Activated CD4-positive, alpha-beta T cell treated with anti-CD3 and anti-CD28 coated beads for 36 hours (primary cell): ENCODE data around the gene JHY. TPM values are rescaled to one million over a fixed set of nuclear protein-coding genes. Genes with fewer than 3 reads are reported as not detected.
A peak's percentile ranks its signal among the peaks of the same experiment; 100 is the strongest.

Source experiments
- ATAC-seq: fragments of 200-7000 bp; cut with Tn5 transposase; one replicate; pipeline ENCODE4 v1.10.0; 2021; ENCODE audit warnings: mild to moderate bottlenecking, moderate library complexity
- CTCF ChIA-PET: fragments of 350-600 bp; sonication (Branson Sonifier 250); formaldehyde crosslinking; loops from one replicate; lab custom pipeline; 2021; ENCODE audit warnings: antibody characterized with exemption; lab: Charles Lee
- POLR2A ChIA-PET: fragments of 350-600 bp; sonication (Branson Sonifier 250); formaldehyde crosslinking; loops from one replicate; lab custom pipeline; 2021; ENCODE audit warnings: antibody characterized with exemption, inconsistent platforms; lab: Charles Lee
- DNase-seq: peaks from one replicate; pipeline ENCODE4 v3.0.0-alpha.2; 2020
- H3K27ac Mint-ChIP-seq: one replicate; pipeline ENCODE4 v1.8.0; 2021; ENCODE audit warnings: mixed read lengths
- H3K27me3 Mint-ChIP-seq: one replicate; pipeline ENCODE4 v1.8.0; 2021; ENCODE audit warnings: mixed read lengths
- H3K36me3 Mint-ChIP-seq: one replicate; pipeline ENCODE4 v1.8.0; 2021; ENCODE audit warnings: low read depth, mixed read lengths
- H3K4me1 Mint-ChIP-seq: one replicate; pipeline ENCODE4 v1.8.0; 2021; ENCODE audit warnings: mixed read lengths
- H3K4me3 Mint-ChIP-seq: one replicate; pipeline ENCODE4 v1.8.0; 2021; ENCODE audit warnings: mild to moderate bottlenecking, moderate library complexity, mixed read lengths
- H3K9me3 Mint-ChIP-seq: one replicate; pipeline ENCODE4 v1.8.0; 2021; ENCODE audit warnings: low read depth, mixed read lengths
- intact Hi-C, 2 experiments: fragments of 100-400 bp; cut with DNase I in 1 of 2; cut with micrococcal nuclease in 1 of 2; formaldehyde crosslinking; loops; one replicate each; pipeline versions ENCODE4 v1.14.2 to v1.15.1; 2022 to 2024; cut with DNase I, micrococcal nuclease
- total RNA-seq, 2 experiments: library from RNA; stranded (reverse); gene quantifications; one replicate each; pipeline ENCODE4 v1.2.3, GENCODE V29; 2021

The JHY gene
- total RNA-seq, 2 experiments from 2014 or later = 2.4 to 3.2 TPM

GRCh38 chr11:122897606-122898210 is 15.1 kb downstream of the JHY start:
- no peaks in the 10 kb centered on the region for H3K27me3 Mint-ChIP-seq
- H3K36me3 Mint-ChIP-seq = no peaks in the 10 kb centered on the region
- no peak for DNase-seq
- ATAC-seq = no peak
- POLR2A ChIA-PET = interaction anchor here (0.7 kb wide), 1 partner anchor 362 kb away, joined by 3 read pairs; no protein-coding TSS in a partner anchor
- H3K9me3 Mint-ChIP-seq = no peaks in the 10 kb centered on the region
- peaks cover 4% of the 10 kb centered on the region for H3K4me1 Mint-ChIP-seq
- intact Hi-C loops = no loop called here
- H3K4me3 Mint-ChIP-seq = no peak overlapping the region
- H3K27ac Mint-ChIP-seq = no peak overlapping the region
- CTCF ChIA-PET = interaction anchor here (0.7 kb wide), 1 partner anchor 1111 kb away, joined by 4 read pairs; no protein-coding TSS in a partner anchor

GRCh38 chr11:122898799-122899198 is 16.2 kb downstream of the JHY start:
- ATAC-seq = no peak
- ChIA-PET POLR2A (no interaction called here), CTCF (interaction anchor here (1.0 to 1.5 kb wide), 2 partner anchors 102 to 156 kb away, joined by 3 to 5 read pairs; no protein-coding TSS in a partner anchor)

DNA sequence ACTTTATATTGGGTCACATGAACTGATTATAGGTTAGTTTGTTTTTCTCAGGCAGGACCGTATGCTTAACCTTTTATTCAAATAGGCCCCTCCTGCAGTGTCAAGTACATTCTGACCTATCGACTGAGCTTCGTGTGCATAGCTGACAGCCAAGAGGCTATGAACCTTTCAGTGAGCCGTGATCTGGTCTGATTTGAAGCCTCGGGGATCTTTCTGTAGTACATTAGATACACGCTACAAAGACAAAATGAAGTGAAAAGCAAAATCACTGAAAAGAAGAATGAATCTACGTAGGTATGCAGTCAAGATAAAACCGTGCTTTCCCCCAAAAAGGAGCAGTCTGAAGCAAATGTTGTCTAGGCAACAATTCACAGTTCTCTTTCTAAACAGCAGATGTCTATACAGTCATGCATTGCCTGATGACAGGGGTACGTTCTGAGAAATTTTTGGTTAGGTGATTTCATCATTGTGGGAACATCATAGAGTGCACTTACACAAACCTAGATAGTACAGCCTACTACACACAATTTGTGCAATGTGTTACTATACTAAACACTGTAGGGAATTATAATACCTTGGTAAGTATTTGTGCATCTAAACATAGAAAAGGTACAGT is 18.1 kb downstream of the JHY start:
- Mint-ChIP-seq H3K27me3 (no peaks in the 10 kb centered on the region), H3K4me1 (peaks cover 4% of the 10 kb centered on the region), H3K27ac (no peak overlapping the region), H3K9me3 (no peaks in the 10 kb centered on the region), H3K36me3 (peaks cover 2% of the 10 kb centered on the region), H3K4me3 (no peak overlapping the region)
- DNase-seq (no peak), ATAC-seq (peak; percentile 86)
- intact Hi-C loops = no loop called here
- ChIA-PET CTCF (interaction anchor here (0.6 kb wide), 2 partner anchors 19 to 130 kb away, joined by 3 read pairs; no protein-coding TSS in a partner anchor), POLR2A (no interaction called here)

More at GRCh38 chr11:122898799-122899198, 16.2 kb downstream of the JHY start:
- Mint-ChIP-seq H3K4me3 (no peak overlapping the region), H3K9me3 (no peaks in the 10 kb centered on the region), H3K27me3 (no peaks in the 10 kb centered on the region), H3K27ac (no peak overlapping the region), H3K4me1 (peaks cover 4% of the 10 kb centered on the region), H3K36me3 (no peaks in the 10 kb centered on the region)
- no peak for DNase-seq
- intact Hi-C loops = no loop called here

DNA sequence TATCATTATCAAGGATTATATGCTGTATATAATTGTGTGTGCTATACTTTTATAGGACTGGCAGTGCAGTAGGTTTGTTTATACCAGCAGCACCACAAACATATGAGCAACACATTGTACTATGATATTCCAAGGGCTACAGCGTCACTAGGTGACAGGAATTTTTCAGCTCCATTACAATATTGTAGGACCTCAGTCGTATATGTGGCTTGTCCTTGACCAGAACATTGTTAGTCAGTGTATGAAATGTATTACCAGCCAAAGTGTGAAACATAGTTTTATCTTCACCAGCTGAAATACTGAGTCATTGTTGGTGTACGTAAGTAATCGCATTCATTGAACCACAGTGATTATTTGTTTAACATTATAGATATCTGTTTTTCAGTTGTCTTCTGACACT is 20.4 kb downstream of the JHY start:
- intact Hi-C loops = no loop called here
- CTCF ChIA-PET = interaction anchor here (0.6 kb wide), 1 partner anchor 123 kb away, joined by 4 read pairs; no protein-coding TSS in a partner anchor
- DNase-seq = no peak
- Mint-ChIP-seq H3K4me1 (peaks cover 2% of the 10 kb centered on the region), H3K9me3 (no peaks in the 10 kb centered on the region), H3K27me3 (no peaks in the 10 kb centered on the region), H3K27ac (no peak overlapping the region), H3K4me3 (no peak overlapping the region), H3K36me3 (peaks cover 2% of the 10 kb centered on the region)
- POLR2A ChIA-PET = no interaction called here
- ATAC-seq = no peak

- Mint-ChIP-seq H3K9me3 (no peaks in the 10 kb centered on the region), H3K27me3 (no peaks in the 10 kb centered on the region), H3K27ac (no peak overlapping the region), H3K36me3 (no peaks in the 10 kb centered on the region), H3K4me1 (no peaks in the 10 kb centered on the region), H3K4me3 (no peak overlapping the region)
- ChIA-PET CTCF (interaction anchor here (0.6 kb wide), 1 partner anchor 110 kb away, joined by 3 read pairs; no protein-coding TSS in a partner anchor), POLR2A (no interaction called here)
- peak; percentile 19 for DNase-seq
- intact Hi-C loops = loop anchor here (1.0 to 2.0 kb wide), 3 partner anchors 110 to 144 kb away; no protein-coding TSS in a partner anchor
- ATAC-seq = no peak
Observed at GRCh38 chr11:122910775-122911174, 28.2 kb downstream of the JHY start.

DNA sequence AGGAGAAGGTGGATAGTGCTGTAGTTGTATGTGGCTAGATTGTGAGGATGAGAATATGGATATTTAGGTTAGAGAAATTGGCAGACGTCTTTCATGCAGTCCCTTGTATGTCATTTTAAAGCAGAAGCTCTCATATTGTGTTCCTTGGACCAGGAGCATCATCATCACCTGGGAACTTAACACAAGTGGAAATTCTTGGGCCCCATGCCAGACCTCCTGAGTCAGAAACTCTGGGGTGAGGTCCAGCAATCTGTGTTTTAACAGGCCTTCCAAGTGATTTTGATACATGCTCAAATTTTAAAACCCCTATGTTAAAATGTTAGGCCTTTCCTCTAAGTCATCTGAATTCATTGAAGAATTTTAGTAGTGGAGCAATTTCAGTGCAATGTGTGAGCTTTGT is 34.8 kb downstream of the JHY start:
- H3K36me3 Mint-ChIP-seq = no peaks in the 10 kb centered on the region
- no peaks in the 10 kb centered on the region for H3K9me3 Mint-ChIP-seq
- intact Hi-C loops = no loop called here
- ATAC-seq (no peak), DNase-seq (no peak)
- no peaks in the 10 kb centered on the region for H3K27me3 Mint-ChIP-seq
- ChIA-PET POLR2A (no interaction called here), CTCF (interaction anchor here (1.5 kb wide), 1 partner anchor 103 kb away, joined by 5 read pairs; no protein-coding TSS in a partner anchor)
- H3K27ac Mint-ChIP-seq = no peak overlapping the region
- H3K4me1 Mint-ChIP-seq = no peaks in the 10 kb centered on the region
- H3K4me3 Mint-ChIP-seq = no peak overlapping the region

GRCh38 chr11:122918734-122919133 is 36.2 kb downstream of the JHY start:
- ChIA-PET POLR2A (no interaction called here), CTCF (interaction anchor here (1.0 kb wide), 1 partner anchor 123 kb away, joined by 3 read pairs; no protein-coding TSS in a partner anchor)
- Mint-ChIP-seq H3K27me3 (no peaks in the 10 kb centered on the region), H3K9me3 (no peaks in the 10 kb centered on the region), H3K4me1 (no peaks in the 10 kb centered on the region), H3K4me3 (no peak overlapping the region), H3K27ac (no peak overlapping the region), H3K36me3 (no peaks in the 10 kb centered on the region)
- no peak for ATAC-seq
- intact Hi-C loops = no loop called here
- DNase-seq = no peak

GRCh38 chr11:122920579-122920978 is 38.0 kb downstream of the JHY start:
- intact Hi-C loops = no loop called here
- H3K27me3 Mint-ChIP-seq = no peaks in the 10 kb centered on the region
- ATAC-seq (no peak), DNase-seq (no peak)
- no peaks in the 10 kb centered on the region for H3K36me3 Mint-ChIP-seq
- no peaks in the 10 kb centered on the region for H3K4me1 Mint-ChIP-seq
- H3K4me3 Mint-ChIP-seq = no peak overlapping the region
- H3K9me3 Mint-ChIP-seq = no peaks in the 10 kb centered on the region
- POLR2A ChIA-PET = no interaction called here
- H3K27ac Mint-ChIP-seq = no peak overlapping the region
- CTCF ChIA-PET = no interaction called here

DNA sequence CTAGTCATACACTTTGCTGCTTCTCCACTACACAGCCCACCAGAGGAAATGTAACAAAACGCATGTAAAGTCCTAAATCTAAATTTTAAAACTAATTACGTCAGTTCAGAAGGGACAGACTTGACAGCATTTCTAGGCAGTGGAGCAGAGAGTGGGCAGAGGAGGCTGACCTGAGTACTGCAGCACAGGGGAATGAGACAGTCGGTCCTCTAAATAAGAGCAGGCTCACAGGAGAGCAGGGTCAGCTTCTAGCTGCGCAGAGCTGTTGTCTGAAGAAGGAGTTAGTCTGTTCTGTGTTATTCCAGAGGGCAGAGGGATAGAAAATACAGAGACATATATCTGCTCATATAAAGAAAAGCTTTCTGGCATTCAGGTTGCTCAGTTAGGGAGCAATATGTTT is 40.3 kb downstream of the JHY start:
- ChIA-PET POLR2A (no interaction called here), CTCF (interaction anchor here (0.9 to 2.5 kb wide), 3 partner anchors 11 to 35 kb away, joined by 3 to 9 read pairs (median 3); no protein-coding TSS in a partner anchor)
- no peaks in the 10 kb centered on the region for H3K36me3 Mint-ChIP-seq
- no peaks in the 10 kb centered on the region for H3K4me1 Mint-ChIP-seq
- DNase-seq = no peak
- H3K4me3 Mint-ChIP-seq = no peak overlapping the region
- intact Hi-C loops = no loop called here
- no peaks in the 10 kb centered on the region for H3K27me3 Mint-ChIP-seq
- H3K9me3 Mint-ChIP-seq = no peaks in the 10 kb centered on the region
- no peak overlapping the region for H3K27ac Mint-ChIP-seq
- no peak for ATAC-seq

DNA sequence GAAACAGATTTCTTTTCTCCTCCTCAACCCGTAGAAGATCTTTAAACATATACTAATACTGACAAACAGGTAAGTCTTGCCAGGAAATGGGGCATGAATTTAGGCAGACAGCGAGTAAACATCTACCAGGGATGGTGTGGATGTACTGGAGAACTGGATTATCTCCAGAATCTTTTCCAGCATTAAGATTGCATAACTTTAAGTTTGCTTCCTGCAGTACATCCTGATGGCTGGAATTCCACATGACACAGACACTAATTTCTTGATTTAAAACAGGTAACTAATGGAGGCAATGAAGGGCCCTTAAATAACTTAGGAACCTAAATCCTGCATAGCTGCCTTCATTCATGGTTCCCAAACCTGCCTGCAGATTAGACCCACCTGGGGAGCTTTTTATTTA is 40.7 kb downstream of the JHY start:
- CTCF ChIA-PET = interaction anchor here (0.9 to 2.5 kb wide), 3 partner anchors 10 to 35 kb away, joined by 3 to 9 read pairs (median 3); no protein-coding TSS in a partner anchor

GRCh38 chr11:122931510-122931909 is 49.0 kb downstream of the JHY start:
- intact Hi-C loops = no loop called here
- H3K4me3 Mint-ChIP-seq = no peak overlapping the region
- no peaks in the 10 kb centered on the region for H3K4me1 Mint-ChIP-seq
- H3K9me3 Mint-ChIP-seq = no peaks in the 10 kb centered on the region
- H3K27ac Mint-ChIP-seq = no peak overlapping the region
- no peaks in the 10 kb centered on the region for H3K27me3 Mint-ChIP-seq
- CTCF ChIA-PET = interaction anchor here (1.0 kb wide), 1 partner anchor 16 kb away, joined by 3 read pairs; no protein-coding TSS in a partner anchor
- POLR2A ChIA-PET = no interaction called here
- ATAC-seq (no peak), DNase-seq (no peak)
- H3K36me3 Mint-ChIP-seq = peaks cover 3% of the 10 kb centered on the region

More for the DNA sequence above, 40.7 kb downstream of the JHY start:
- no peak for ATAC-seq
- POLR2A ChIA-PET = no interaction called here
- DNase-seq = no peak
- Mint-ChIP-seq H3K36me3 (no peaks in the 10 kb centered on the region), H3K4me1 (no peaks in the 10 kb centered on the region), H3K27me3 (no peaks in the 10 kb centered on the region), H3K4me3 (no peak overlapping the region), H3K27ac (no peak overlapping the region), H3K9me3 (no peaks in the 10 kb centered on the region)
- intact Hi-C loops = no loop called here
